Measurements from ENCODE around the gene KRT76.

The KRT76 gene

DNA sequence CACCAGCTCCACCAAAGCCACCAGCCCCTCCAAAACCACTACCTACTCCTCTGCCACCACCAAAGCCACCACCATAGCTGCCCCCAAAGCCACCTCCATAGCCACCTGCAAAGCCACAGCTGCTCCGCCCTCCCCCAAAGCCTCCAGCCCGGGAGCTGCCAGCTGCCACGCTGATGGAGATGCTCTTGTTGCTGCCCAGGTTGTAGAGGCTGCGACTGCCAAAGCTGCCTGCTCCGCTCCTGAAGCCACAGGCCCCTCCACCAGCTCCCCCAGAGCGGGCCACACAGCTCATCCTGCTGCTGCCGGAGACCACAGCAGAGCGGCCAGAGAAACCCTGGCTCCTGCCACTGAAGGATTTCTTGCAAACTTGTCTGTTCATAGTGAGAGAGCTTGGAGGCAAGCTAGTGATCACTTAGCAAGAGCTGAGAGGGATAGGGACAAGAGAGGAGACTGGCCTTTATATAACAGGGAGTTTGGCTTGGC, at the start of gene KRT76:
Gene KRT76 (minus strand): TSS at position 433 of the 483 bp plus-strand sequence. CDS start 54 bp downstream, at position 379.
- no peak for DNase-seq
- Mint-ChIP-seq H3K9me3 (no peaks in the 10 kb centered on the region), H3K4me1 (no peaks in the 10 kb centered on the region), H3K27me3 (ENCODE audit: low read depth, poor library complexity) (peaks cover 35% of the 10 kb centered on the region), H3K4me3 (no peak within 1 kb of the TSS), H3K27ac (peak within 1 kb of the TSS; percentile 82), H3K36me3 (ENCODE audit: low read depth) (no peaks in the 10 kb centered on the region)
- TF ChIP-seq, protein P1, sequence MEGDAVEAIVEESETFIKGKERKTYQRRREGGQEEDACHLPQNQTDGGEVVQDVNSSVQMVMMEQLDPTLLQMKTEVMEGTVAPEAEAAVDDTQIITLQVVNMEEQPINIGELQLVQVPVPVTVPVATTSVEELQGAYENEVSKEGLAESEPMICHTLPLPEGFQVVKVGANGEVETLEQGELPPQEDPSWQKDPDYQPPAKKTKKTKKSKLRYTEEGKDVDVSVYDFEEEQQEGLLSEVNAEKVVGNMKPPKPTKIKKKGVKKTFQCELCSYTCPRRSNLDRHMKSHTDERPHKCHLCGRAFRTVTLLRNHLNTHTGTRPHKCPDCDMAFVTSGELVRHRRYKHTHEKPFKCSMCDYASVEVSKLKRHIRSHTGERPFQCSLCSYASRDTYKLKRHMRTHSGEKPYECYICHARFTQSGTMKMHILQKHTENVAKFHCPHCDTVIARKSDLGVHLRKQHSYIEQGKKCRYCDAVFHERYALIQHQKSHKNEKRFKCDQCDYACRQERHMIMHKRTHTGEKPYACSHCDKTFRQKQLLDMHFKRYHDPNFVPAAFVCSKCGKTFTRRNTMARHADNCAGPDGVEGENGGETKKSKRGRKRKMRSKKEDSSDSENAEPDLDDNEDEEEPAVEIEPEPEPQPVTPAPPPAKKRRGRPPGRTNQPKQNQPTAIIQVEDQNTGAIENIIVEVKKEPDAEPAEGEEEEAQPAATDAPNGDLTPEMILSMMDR (IDR thresholded peaks at IDR 0.05) = no peak

GRCh38 chr12:52825961-52826360, 48.8 kb upstream of the KRT76 start:
- H3K4me1 Mint-ChIP-seq = peaks cover 12% of the 10 kb centered on the region
- TF ChIP-seq, protein P1 (IDR thresholded peaks at IDR 0.05) = no peak
- H3K4me3 Mint-ChIP-seq = no peak overlapping the region
- H3K36me3 Mint-ChIP-seq (ENCODE audit: low read depth) = no peaks in the 10 kb centered on the region
- H3K9me3 Mint-ChIP-seq = no peaks in the 10 kb centered on the region
- no peak overlapping the region for H3K27ac Mint-ChIP-seq
- H3K27me3 Mint-ChIP-seq (ENCODE audit: low read depth, poor library complexity) = peaks cover 36% of the 10 kb centered on the region
- no peak for DNase-seq

GRCh38 chr12:52824741-52825410, 47.7 kb upstream of the KRT76 start:
- Mint-ChIP-seq H3K9me3 (no peaks in the 10 kb centered on the region), H3K4me1 (peaks cover 22% of the 10 kb centered on the region), H3K36me3 (ENCODE audit: low read depth) (no peaks in the 10 kb centered on the region), H3K4me3 (no peak overlapping the region), H3K27ac (no peak overlapping the region), H3K27me3 (ENCODE audit: low read depth, poor library complexity) (peaks cover 36% of the 10 kb centered on the region)
- DNase-seq = no peak
- TF ChIP-seq, protein P1 (IDR thresholded peaks at IDR 0.05) = no peak

- H3K4me1 Mint-ChIP-seq = peaks cover 22% of the 10 kb centered on the region
- H3K36me3 Mint-ChIP-seq (ENCODE audit: low read depth) = no peaks in the 10 kb centered on the region
- no peak overlapping the region for H3K27ac Mint-ChIP-seq
- DNase-seq = no peak
- H3K9me3 Mint-ChIP-seq = no peaks in the 10 kb centered on the region
- H3K27me3 Mint-ChIP-seq (ENCODE audit: low read depth, poor library complexity) = peaks cover 37% of the 10 kb centered on the region
- TF ChIP-seq, protein P1 (IDR thresholded peaks at IDR 0.05) = no peak
- no peak overlapping the region for H3K4me3 Mint-ChIP-seq
Observed at GRCh38 chr12:52823761-52824450, 46.8 kb upstream of the KRT76 start.

DNA sequence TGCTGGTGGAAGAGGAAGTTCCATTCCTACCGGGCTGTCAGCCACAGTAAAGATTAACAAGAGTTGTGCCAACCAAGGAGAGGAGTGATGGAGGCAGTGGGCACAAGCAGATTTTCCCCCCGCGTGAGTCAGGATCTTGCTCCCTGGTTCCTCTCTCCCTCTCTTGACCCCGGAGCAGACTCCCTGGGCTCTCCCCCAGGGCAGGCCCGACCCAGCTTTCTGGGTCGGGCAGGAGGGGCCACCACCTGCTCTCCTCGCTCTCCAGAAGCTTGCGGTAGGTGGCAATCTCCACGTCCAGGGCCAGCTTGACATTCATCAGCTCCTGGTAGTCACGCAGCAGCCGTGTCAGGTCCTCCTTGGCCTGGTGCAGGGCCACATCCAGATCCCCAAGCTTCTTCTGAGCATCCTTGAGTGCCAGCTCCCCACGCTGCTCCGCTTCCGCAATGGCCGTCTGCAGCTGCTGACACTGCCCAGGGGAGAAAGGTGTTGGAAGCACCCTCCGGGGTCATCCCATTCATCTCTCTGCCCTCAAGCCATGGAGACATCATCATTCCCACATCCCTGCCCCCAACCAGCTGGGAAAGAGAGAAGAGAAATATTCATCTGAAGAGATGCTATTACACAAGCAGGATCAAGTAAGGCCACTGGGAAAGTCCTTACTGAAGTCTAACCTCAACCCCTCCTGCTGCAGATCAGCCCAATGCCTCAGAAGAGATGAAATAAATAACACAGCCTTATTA, 45.8 kb upstream of the KRT76 start:
- H3K27ac Mint-ChIP-seq = no peak overlapping the region
- H3K4me3 Mint-ChIP-seq = no peak overlapping the region
- no peaks in the 10 kb centered on the region for H3K36me3 Mint-ChIP-seq (ENCODE audit: low read depth)
- DNase-seq = no peak
- H3K4me1 Mint-ChIP-seq = peaks cover 31% of the 10 kb centered on the region
- no peaks in the 10 kb centered on the region for H3K9me3 Mint-ChIP-seq
- peaks cover 37% of the 10 kb centered on the region for H3K27me3 Mint-ChIP-seq (ENCODE audit: low read depth, poor library complexity)
- TF ChIP-seq, protein P1 (IDR thresholded peaks at IDR 0.05) = no peak
